ENCODE measurements around the gene PDE1C. TPM values are rescaled to one million over a fixed set of nuclear protein-coding genes. Genes with fewer than 3 reads are reported as not detected.

PDE1C gene
- total RNA-seq, 8 experiments from 2014 or later, result 0.49 to 140 (median 19.3) TPM

GRCh38 chr7:31997423-31997822 is 72.8 kb downstream of the PDE1C start:
- WGBS, 10 experiments, result 45 to 90% (median 75%) methylated on average over 1 to 2 of the region's 2 CpGs; no CpG with 5 or more reads in 2 of the 10 experiments
- no peak for ATAC-seq (replicated peaks in 6 of 8)
- Histone ChIP-seq H3K4me1 (replicated peaks in 1 of 2) (no peaks in the 10 kb centered on the region), H3K27ac (no peak overlapping the region), H3K4me3 (no peak overlapping the region)
- in situ Hi-C loops (cut with MboI; ENCODE audit: low pct_unique_long_range_greater_than_20kb in 2 of 9, low sequenced_read_pairs in 9 of 9, unreplicated experiment in 9 of 9), result no loop called here

GRCh38 chr7:31995134-31995533 is 75.1 kb downstream of the PDE1C start:
- ATAC-seq (replicated peaks in 6 of 8), result no peak
- in situ Hi-C loops (cut with MboI; ENCODE audit: low pct_unique_long_range_greater_than_20kb in 2 of 9, low sequenced_read_pairs in 9 of 9, unreplicated experiment in 9 of 9), result no loop called here
- H3K4me1 ChIP-seq (replicated peaks in 1 of 2), result no peaks in the 10 kb centered on the region
- H3K4me3 ChIP-seq, result no peak overlapping the region
- no peak overlapping the region for H3K27ac ChIP-seq
- WGBS, 10 experiments, result 14 to 100% (median 100%) methylated on average over 1 to 2 of the region's 2 CpGs; no CpG with 5 or more reads in 2 of the 10 experiments

- Histone ChIP-seq H3K4me1 (replicated peaks in 1 of 2) (no peaks in the 10 kb centered on the region), H3K27ac (no peak overlapping the region), H3K4me3 (no peak overlapping the region)
- no peak for ATAC-seq (replicated peaks in 6 of 8)
- in situ Hi-C loops (cut with MboI; ENCODE audit: low pct_unique_long_range_greater_than_20kb in 2 of 9, low sequenced_read_pairs in 9 of 9, unreplicated experiment in 9 of 9), result no loop called here
- 0 to 93% (median 68%) methylated on average over 1 to 3 of the region's 3 CpGs; no CpG with 5 or more reads in 2 of the 10 experiments for WGBS, 10 experiments
Observed at GRCh38 chr7:31991846-31992245, 78.4 kb downstream of the PDE1C start.

GRCh38 chr7:31991406-31991805 is 78.8 kb downstream of the PDE1C start:
- in situ Hi-C loops (cut with MboI; ENCODE audit: low pct_unique_long_range_greater_than_20kb in 2 of 9, low sequenced_read_pairs in 9 of 9, unreplicated experiment in 9 of 9), result no loop called here
- ATAC-seq (replicated peaks in 6 of 8), result no peak
- Histone ChIP-seq H3K27ac (no peak overlapping the region), H3K4me3 (no peak overlapping the region), H3K4me1 (replicated peaks in 1 of 2) (no peaks in the 10 kb centered on the region)
- WGBS, 10 experiments, result 17 to 100% (median 94%) methylated on average over 1 to 2 of the region's 3 CpGs; no CpG with 5 or more reads in 3 of the 10 experiments

GRCh38 chr7:31986878-31987518 is 83.2 kb downstream of the PDE1C start:
- Histone ChIP-seq H3K4me1 (replicated peaks in 1 of 2) (no peaks in the 10 kb centered on the region), H3K27ac (no peak overlapping the region), H3K4me3 (no peak overlapping the region)
- 0 to 86% (median 54%) methylated on average over 2 to 4 of the region's 5 CpGs for whole genome bisulfite sequencing, 10 experiments
- ATAC-seq (replicated peaks in 6 of 8), result peak in 4 of 8 experiments; percentile 38 to 84 (median 62)
- in situ Hi-C loops (cut with MboI; ENCODE audit: low pct_unique_long_range_greater_than_20kb in 2 of 9, low sequenced_read_pairs in 9 of 9, unreplicated experiment in 9 of 9), result no loop called here

GRCh38 chr7:31982962-31983361 is 87.2 kb downstream of the PDE1C start:
- ATAC-seq (replicated peaks in 6 of 8), result peak in 3 of 8 experiments; percentile 1 to 53 (median 11)
- Histone ChIP-seq H3K4me3 (no peak overlapping the region), H3K27ac (no peak overlapping the region), H3K4me1 (replicated peaks in 1 of 2) (no peaks in the 10 kb centered on the region)
- in situ Hi-C loops (cut with MboI; ENCODE audit: low pct_unique_long_range_greater_than_20kb in 2 of 9, low sequenced_read_pairs in 9 of 9, unreplicated experiment in 9 of 9), result no loop called here
- 0 to 83% (median 40%) methylated on average over 1 of the region's 1 CpG; no CpG with 5 or more reads in 1 of the 10 experiments for WGBS, 10 experiments

GRCh38 chr7:31981874-31982390 is 88.3 kb downstream of the PDE1C start:
- in situ Hi-C loops (cut with MboI; ENCODE audit: low pct_unique_long_range_greater_than_20kb in 2 of 9, low sequenced_read_pairs in 9 of 9, unreplicated experiment in 9 of 9), result no loop called here
- ATAC-seq (replicated peaks in 6 of 8), result no peak
- H3K27ac ChIP-seq, result no peak overlapping the region
- H3K4me1 ChIP-seq (replicated peaks in 1 of 2), result no peaks in the 10 kb centered on the region
- 8 to 82% (median 72%) methylated on average over 1 to 6 of the region's 6 CpGs; no CpG with 5 or more reads in 2 of the 10 experiments for WGBS, 10 experiments
- H3K4me3 ChIP-seq, result no peak overlapping the region

- WGBS, 10 experiments, result 20 to 100% (median 90%) methylated on average over 1 of the region's 1 CpG; no CpG with 5 or more reads in 5 of the 10 experiments
- Histone ChIP-seq H3K4me3 (no peak overlapping the region), H3K27ac (no peak overlapping the region), H3K4me1 (replicated peaks in 1 of 2) (no peaks in the 10 kb centered on the region)
- in situ Hi-C loops (cut with MboI; ENCODE audit: low pct_unique_long_range_greater_than_20kb in 2 of 9, low sequenced_read_pairs in 9 of 9, unreplicated experiment in 9 of 9), result no loop called here
- peak in 3 of 8 experiments; percentile 12 to 38 (median 34) for ATAC-seq (replicated peaks in 6 of 8)
Observed at GRCh38 chr7:31979690-31980330, 90.4 kb downstream of the PDE1C start.

GRCh38 chr7:31975546-31975945 is 94.7 kb downstream of the PDE1C start:
- Histone ChIP-seq H3K4me1 (replicated peaks in 1 of 2) (no peaks in the 10 kb centered on the region), H3K4me3 (no peak overlapping the region), H3K27ac (no peak overlapping the region)
- WGBS, 10 experiments, result 11 to 84% (median 69%) methylated on average over 2 to 5 of the region's 5 CpGs; no CpG with 5 or more reads in 1 of the 10 experiments
- no peak for ATAC-seq (replicated peaks in 6 of 8)
- in situ Hi-C loops (cut with MboI; ENCODE audit: low pct_unique_long_range_greater_than_20kb in 2 of 9, low sequenced_read_pairs in 9 of 9, unreplicated experiment in 9 of 9), result no loop called here

- H3K4me3 ChIP-seq, result no peak overlapping the region
- in situ Hi-C loops (cut with MboI; ENCODE audit: low pct_unique_long_range_greater_than_20kb in 2 of 9, low sequenced_read_pairs in 9 of 9, unreplicated experiment in 9 of 9), result no loop called here
- H3K4me1 ChIP-seq (replicated peaks in 1 of 2), result no peaks in the 10 kb centered on the region
- WGBS, 10 experiments, result 60 to 67% (median 60%) methylated on average over 1 of the region's 1 CpG; no CpG with 5 or more reads in 7 of the 10 experiments
- H3K27ac ChIP-seq, result no peak overlapping the region
- ATAC-seq (replicated peaks in 6 of 8), result peak in 1 of 8 experiments; percentile 28
Observed at GRCh38 chr7:31974351-31974750, 95.9 kb downstream of the PDE1C start.

- ATAC-seq (replicated peaks in 6 of 8), result peak in 5 of 8 experiments; percentile 22 to 77 (median 30)
- Histone ChIP-seq H3K27ac (no peak overlapping the region), H3K4me1 (replicated peaks in 1 of 2) (no peaks in the 10 kb centered on the region), H3K4me3 (no peak overlapping the region)
- 56 to 93% (median 80%) methylated on average over 1 to 7 of the region's 7 CpGs; no CpG with 5 or more reads in 4 of the 10 experiments for WGBS, 10 experiments
- in situ Hi-C loops (cut with MboI; ENCODE audit: low pct_unique_long_range_greater_than_20kb in 2 of 9, low sequenced_read_pairs in 9 of 9, unreplicated experiment in 9 of 9), result no loop called here
Observed at GRCh38 chr7:31971049-31971667, 99.0 kb downstream of the PDE1C start.

GRCh38 chr7:31970501-31970900 is 99.7 kb downstream of the PDE1C start:
- no peak overlapping the region for H3K27ac ChIP-seq
- no peak overlapping the region for H3K4me3 ChIP-seq
- ATAC-seq (replicated peaks in 6 of 8), result peak in 1 of 8 experiments; percentile 16
- in situ Hi-C loops (cut with MboI; ENCODE audit: low pct_unique_long_range_greater_than_20kb in 2 of 9, low sequenced_read_pairs in 9 of 9, unreplicated experiment in 9 of 9), result no loop called here
- H3K4me1 ChIP-seq (replicated peaks in 1 of 2), result no peaks in the 10 kb centered on the region

GRCh38 chr7:31963569-31964175 is 106.5 kb downstream of the PDE1C start:
- ATAC-seq (replicated peaks in 6 of 8), result no peak
- Histone ChIP-seq H3K4me3 (no peak overlapping the region), H3K27ac (no peak overlapping the region), H3K4me1 (replicated peaks in 1 of 2) (no peaks in the 10 kb centered on the region)
- in situ Hi-C loops (cut with MboI; ENCODE audit: low pct_unique_long_range_greater_than_20kb in 2 of 9, low sequenced_read_pairs in 9 of 9, unreplicated experiment in 9 of 9), result no loop called here
- 43 to 100% (median 100%) methylated on average over 3 to 4 of the region's 8 CpGs; no CpG with 5 or more reads in 5 of the 10 experiments for WGBS, 10 experiments
